GM18499 (cell line): Measurements from ENCODE around the gene SAMD13.

Source experiments
- ATAC-seq: cut with Tn5 transposase; IDR thresholded peaks from one replicate; pipeline ENCODE4 v1.9.1; 2021; ENCODE audit warnings: moderate number of reproducible peaks; ENCODE audit not compliant: insufficient read depth, unreplicated experiment

SAMD13 gene, protein sequence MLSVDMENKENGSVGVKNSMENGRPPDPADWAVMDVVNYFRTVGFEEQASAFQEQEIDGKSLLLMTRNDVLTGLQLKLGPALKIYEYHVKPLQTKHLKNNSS

GRCh38 chr1:84301004-84301784 is at the start of gene SAMD13:
Gene SAMD13, plus strand, starts transcription at chr1:84301708. Its CDS starts 1,527 bp downstream, at chr1:84303235.
- no peak for ATAC-seq

GRCh38 chr1:84253036-84253435 is 48.5 kb upstream of the SAMD13 start:
- ATAC-seq = no peak

GRCh38 chr1:84253891-84254290 is 47.6 kb upstream of the SAMD13 start:
- no peak for ATAC-seq

GRCh38 chr1:84254703-84255238 is 46.7 kb upstream of the SAMD13 start:
- no peak for ATAC-seq

DNA sequence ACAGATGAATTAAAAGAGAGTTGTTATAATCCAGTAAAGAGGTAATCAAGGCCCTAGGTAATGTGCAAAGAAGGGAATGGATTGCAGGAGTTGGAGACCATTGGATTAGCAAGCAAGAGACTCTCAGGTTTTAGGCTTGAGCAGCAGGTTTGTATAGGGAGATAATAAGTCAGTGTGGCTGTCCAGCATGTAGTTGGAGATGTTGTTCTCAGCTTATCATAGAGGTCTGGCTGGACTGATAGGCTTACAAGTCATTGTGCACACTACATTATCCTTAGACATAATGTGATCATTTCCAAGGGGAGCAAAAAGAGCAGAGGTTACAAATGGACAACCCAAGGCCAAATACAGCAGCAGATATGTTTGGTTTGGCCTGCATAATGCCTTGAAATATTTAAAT is 45.9 kb upstream of the SAMD13 start:
- ATAC-seq = no peak

GRCh38 chr1:84257617-84258016 is 43.9 kb upstream of the SAMD13 start:
- ATAC-seq = no peak

DNA sequence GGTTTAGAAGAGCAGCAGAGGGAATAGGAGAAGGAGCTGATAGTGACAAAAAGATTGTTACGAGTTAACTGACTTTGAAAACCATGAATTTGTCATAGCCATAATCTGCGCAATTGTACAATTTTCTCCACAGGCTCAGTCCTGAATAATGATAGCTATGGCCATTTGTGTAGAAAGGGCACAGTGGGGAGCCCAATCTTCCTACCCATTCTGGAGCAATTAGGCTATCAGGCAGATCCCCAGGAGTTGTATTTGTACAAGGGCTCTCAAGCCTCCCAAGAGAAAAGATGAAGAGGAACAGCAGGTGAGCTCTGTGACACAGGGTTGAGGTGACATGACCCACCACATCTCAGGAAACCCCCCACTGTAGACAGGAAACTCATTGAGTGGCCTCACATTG is 42.1 kb upstream of the SAMD13 start:
- no peak for ATAC-seq

DNA sequence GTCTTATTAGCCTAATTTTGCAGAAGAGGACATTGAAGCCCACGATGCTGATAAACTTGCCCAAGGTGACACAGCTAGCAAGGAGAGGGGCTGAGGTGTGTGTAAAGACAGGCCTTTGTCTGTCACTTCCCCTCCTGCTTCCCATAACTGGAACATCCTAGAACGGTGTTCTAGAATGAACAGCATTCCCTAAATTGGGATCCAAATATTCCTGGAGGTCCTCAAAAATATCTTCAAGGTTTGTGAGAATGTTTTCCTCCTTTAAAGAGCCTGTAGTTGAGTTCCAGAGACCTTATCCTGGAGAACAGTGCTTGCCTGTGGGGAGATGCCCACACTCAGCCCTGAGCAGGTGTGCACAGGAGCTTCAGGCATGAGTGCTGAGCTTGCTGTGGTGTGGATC is 41.5 kb upstream of the SAMD13 start:
- ATAC-seq = no peak

DNA sequence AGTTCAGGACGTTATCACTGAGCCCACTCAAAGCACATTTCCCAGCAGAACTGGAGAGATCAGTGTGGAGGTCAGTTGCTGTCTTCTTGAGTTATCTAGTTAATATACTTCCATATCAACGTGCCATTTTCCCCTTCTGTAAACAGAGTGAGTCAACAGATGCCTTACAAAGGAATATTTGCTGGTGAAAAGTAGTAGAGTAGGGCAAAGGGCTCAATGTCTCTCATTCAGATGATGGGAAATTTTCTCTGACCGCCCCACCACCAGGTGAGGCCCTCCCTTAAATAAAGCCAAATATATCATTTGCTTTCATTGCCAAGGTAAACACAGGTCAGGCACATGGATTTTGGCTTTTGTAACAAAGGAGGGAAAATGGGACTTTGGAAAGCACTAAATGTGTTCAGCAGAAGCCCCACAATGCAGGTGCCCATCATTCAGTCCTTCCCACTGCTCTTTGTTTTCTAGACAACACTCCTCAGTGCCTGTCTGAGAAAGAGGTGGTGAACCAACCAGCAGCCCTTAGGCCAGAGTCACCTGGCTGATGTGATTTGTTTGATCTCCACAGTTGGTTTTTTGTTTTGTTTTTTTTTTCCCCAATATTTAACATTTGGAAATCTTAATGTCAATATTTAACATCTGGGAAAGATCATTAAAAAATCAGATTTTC is 40.5 kb upstream of the SAMD13 start:
- no peak for ATAC-seq

- no peak for ATAC-seq
Observed at GRCh38 chr1:84264961-84265360, 36.5 kb upstream of the SAMD13 start.

GRCh38 chr1:84265867-84266266 is 35.6 kb upstream of the SAMD13 start:
- no peak for ATAC-seq

- no peak for ATAC-seq
Observed at GRCh38 chr1:84266748-84267147, 34.8 kb upstream of the SAMD13 start.

- ATAC-seq = no peak
Observed at GRCh38 chr1:84267476-84267875, 34.0 kb upstream of the SAMD13 start.

DNA sequence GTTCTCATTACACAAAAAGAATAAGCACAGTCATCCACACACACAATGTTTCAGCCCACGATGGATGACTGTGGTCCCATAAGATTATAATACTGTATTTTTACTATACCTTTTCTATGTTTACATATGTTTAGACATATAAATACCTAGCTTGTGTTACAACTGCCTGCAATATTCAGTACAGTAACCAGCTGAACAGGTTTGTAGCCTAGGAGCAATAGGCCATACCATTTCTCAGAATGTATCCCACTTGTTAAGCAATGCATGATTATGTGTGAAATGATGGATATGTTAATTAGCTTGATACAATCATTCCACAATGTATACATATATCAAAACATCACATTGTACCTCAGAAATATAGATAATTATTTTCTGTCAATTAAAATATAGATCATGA is 33.2 kb upstream of the SAMD13 start:
- no peak for ATAC-seq

DNA sequence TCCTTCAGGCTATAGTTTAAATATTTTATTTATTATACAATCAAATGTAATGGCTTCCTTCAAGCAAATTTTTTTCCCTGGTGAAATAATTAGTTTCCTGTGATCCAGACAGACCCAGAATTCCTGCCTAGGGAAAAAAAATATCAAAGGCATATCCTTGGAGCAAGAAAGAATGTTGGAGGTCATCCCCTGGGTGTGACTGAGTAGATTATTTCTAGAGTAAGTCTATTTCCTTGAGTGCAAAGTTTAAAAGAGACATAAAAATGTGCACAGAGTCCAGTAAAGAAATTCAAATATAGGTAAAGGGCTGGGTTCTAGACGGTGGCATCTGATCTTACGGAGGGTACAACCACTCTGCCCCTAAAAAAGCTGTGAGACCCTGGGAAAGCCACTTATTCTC is 32.2 kb upstream of the SAMD13 start:
- no peak for ATAC-seq

GRCh38 chr1:84271441-84272151 is 29.9 kb upstream of the SAMD13 start:
- ATAC-seq = peak; percentile 99

DNA sequence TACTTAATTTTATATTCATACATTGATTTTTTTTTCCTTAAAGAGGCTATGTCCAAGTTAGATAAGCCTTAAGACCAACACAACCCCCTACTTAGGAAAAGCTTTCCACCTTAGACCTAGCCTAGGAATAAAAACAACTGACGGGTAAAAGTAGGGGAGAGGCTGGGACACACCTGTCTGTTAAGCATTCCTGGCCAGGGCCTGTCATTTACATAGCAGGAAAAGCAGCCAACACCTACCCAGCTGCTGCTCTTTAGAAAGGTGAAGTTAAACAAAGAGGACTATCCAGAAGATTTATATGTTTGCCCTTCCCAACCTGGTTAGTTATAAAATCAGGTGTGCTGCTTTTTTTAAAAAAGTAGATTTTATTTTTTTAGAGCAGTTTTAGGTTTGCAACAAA is 29.1 kb upstream of the SAMD13 start:
- ATAC-seq = no peak

GRCh38 chr1:84277343-84278059 is 24.0 kb upstream of the SAMD13 start:
- no peak for ATAC-seq

GRCh38 chr1:84278905-84279304 is 22.6 kb upstream of the SAMD13 start:
- no peak for ATAC-seq

GRCh38 chr1:84280912-84281311 is 20.6 kb upstream of the SAMD13 start:
- ATAC-seq = no peak
